ENCODE results near the gene WIPF3.

The WIPF3 gene

DNA sequence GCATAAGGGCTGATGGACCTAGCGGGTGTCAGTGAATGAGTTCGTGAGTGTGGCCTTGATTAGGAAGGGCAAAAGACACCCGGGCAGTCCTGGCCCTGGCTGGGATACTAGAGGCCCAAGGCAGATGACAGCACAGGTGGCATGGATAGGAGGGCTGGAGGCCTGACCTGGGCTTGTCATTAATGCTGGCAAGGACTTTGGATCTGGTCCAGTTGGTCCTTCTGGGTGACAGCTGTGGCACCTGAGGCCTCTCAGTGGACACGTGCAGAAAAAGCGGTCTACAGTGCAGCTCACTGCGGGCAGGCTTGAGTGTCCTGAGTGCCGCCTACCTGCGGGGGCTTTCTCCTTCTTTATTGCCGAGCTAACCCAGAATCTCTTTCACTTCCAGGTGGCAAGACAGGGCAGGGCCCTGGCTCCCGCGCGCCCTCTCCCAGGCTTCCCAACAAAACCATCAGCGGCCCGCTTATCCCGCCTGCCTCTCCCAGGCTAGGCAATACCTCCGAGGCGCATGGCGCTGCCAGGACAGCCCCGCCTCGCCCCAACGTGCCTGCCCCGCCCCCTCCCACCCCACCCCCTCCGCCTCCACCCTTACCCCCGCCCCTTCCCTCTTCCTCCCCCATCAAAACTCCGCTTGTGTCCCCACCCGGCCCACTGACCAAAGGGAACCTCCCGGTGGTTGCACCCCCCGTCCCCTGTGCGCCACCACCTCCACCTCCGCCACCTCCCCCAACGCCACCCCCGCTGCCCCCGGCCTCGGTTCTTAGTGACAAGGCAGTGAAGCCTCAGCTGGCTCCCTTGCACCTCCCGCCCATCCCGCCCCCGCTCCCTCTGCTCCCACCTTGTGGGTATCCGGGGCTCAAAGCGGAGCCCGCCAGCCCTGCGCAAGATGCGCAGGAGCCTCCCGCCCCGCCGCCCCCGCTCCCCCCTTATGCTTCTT is 77.4 kb downstream of the WIPF3 start:
- no peak for TF ChIP-seq CTCF (IDR thresholded peaks at IDR 0.05; ENCODE audit: low read depth, low read length, missing control alignments)
- H3K4me3 ChIP-seq (ENCODE audit: low read depth, low read length) = no peak overlapping the region
- DNase-seq (ENCODE audit: low read depth) = no peak

DNA sequence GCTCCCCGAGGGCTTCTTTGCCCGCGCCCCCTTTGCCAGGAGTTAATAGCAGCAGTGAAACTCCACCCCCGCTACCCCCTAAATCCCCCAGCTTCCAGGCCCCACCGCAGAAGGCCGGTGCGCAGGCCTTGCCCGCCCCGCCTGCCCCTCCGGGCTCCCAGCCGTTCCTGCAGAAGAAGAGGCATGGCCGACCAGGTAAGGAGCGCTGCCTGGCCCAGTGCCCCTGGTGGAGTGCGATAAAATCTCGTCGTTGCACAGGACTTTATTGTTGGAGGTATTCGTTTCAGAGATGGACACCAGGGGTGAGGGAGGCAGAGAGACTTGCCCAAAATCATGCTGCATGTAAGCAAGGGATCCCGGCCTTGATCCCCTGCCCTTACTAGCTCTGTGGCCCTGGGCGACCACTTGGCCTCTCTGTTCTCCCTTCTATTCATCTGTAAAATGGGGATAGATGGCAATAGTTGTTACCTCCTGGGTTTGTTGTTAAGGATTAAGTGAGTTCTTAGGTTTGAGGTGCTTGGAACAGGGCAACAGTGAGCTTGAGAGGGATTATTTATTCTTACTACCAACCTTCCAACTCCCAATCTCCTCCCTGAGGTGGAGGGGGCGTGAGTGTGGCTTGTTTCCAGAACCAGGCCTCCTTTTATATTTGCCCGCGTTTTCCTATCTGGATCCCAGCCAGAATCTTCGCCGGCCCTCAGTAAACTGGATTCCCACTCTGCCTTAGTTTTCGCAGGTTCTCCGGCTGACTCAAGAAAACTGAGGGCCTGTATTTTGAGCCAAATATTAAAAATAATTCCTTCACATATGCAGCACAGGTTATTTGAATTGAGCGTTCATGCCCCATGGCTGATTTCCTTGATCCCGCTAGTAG is 78.3 kb downstream of the WIPF3 start:
- no peak for TF ChIP-seq CTCF (IDR thresholded peaks at IDR 0.05; ENCODE audit: low read depth, low read length, missing control alignments)
- DNase-seq (ENCODE audit: low read depth) = no peak
- H3K4me3 ChIP-seq (ENCODE audit: low read depth, low read length) = no peak overlapping the region

DNA sequence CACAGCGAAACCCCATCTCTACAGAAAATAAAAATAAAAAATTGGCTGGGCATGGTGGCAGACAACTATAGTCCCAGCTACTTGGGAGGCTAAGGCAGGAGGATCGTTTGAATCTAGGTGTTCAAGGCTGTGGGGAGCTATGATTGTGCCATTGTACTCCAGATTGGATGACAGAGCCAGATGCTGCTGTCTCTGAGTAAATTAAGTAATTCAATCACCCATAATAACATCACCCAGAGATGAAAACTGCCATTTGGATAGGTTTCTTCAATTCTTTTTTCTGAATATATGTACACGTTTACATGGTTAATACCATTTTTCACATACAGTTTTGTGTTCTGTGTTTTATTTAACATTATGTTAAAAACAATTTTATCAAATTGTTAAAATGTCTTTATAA is 79.3 kb downstream of the WIPF3 start:
- DNase-seq (ENCODE audit: low read depth) = no peak
- TF ChIP-seq CTCF (IDR thresholded peaks at IDR 0.05; ENCODE audit: low read depth, low read length, missing control alignments) = no peak
- no peak overlapping the region for H3K4me3 ChIP-seq (ENCODE audit: low read depth, low read length)

DNA sequence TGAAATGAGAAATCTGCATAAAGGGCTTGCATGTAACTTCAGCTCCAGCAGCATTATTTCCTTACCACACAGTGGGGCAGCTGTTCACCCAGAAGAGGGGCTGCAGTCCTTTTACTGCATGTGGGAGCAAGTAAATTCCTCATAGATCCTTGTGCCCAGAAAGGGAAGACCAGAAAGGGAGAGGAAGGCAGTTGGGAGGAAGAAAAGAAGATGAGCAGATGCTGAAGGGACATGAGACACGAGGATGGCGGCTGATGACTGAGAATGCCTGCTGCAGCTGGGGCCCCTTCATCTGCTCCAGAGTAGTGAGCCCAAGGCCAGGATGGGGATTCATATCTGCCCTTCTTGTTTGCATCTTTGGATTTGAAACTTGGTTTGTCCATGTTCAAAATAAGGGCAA is 80.5 kb downstream of the WIPF3 start:
- H3K4me3 ChIP-seq (ENCODE audit: low read depth, low read length) = no peak overlapping the region
- no peak for TF ChIP-seq CTCF (IDR thresholded peaks at IDR 0.05; ENCODE audit: low read depth, low read length, missing control alignments)
- no peak for DNase-seq (ENCODE audit: low read depth)

DNA sequence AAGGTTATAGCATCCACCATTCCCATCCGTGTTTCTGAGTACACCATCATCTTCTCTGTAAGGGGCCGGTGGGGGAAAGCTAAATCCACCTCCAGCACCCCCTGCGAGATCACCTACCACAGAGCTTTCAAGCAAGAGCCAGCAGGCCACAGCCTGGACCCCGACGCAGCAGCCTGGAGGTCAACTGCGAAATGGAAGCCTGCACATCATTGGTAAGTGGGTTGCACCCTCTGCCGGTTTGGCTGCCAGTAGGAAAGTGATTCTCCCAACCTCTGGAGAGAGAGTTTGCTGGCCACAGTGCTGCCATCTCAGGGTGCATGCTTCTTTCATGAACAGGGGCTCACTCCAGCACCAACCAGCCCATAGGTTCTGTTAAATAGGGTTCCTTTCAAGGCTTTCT is 81.7 kb downstream of the WIPF3 start:
- DNase-seq (ENCODE audit: low read depth) = no peak
- H3K4me3 ChIP-seq (ENCODE audit: low read depth, low read length) = no peak overlapping the region
- no peak for TF ChIP-seq CTCF (IDR thresholded peaks at IDR 0.05; ENCODE audit: low read depth, low read length, missing control alignments)

DNA sequence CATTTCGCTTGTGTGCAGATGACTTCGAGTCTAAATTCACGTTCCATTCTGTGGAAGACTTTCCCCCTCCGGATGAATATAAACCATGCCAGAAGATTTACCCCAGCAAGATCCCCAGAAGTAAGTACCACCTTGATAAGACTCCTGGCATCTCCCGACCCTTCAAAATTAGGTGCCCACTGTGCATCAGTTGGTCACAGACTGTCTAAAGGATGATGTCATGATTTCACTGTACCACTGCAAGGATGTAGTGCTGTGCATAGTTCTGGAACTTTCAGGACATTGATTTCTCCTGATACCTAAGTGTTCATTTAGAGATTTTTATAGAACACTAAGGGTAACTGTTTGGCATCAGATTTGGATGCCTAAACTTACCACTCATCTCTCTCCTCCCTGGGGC is 83.0 kb downstream of the WIPF3 start:
- DNase-seq (ENCODE audit: low read depth) = no peak
- H3K4me3 ChIP-seq (ENCODE audit: low read depth, low read length) = no peak overlapping the region
- TF ChIP-seq CTCF (IDR thresholded peaks at IDR 0.05; ENCODE audit: low read depth, low read length, missing control alignments) = no peak

Measured in GM12864 (cell line).